Measurements from ENCODE around the gene PRPF6. TPM values are rescaled to one million over a fixed set of nuclear protein-coding genes. Genes with fewer than 3 reads are reported as not detected.

PRPF6 gene
- total and polyA plus RNA-seq, 2 of the 13 experiments (the other 11 are each of a cell fraction or from before 2014, with no cell fraction given) = 63.7 to 101 TPM

GRCh38 chr20:64063389-64064144 is 82.6 kb downstream of the PRPF6 start (continued):
- TF ChIP-seq HMGXB3 (CRISPR knock-in tag; IDR thresholded peaks at IDR 0.05; ENCODE audit: borderline replicate concordance) (0 out of 2 replicates have a peak, but pooled peaks have one; percentile 8), DMTF1 (CRISPR knock-in tag; IDR thresholded peaks at IDR 0.05) (no peak), FOSL2 (CRISPR knock-in tag; IDR thresholded peaks at IDR 0.05) (no peak), ARID2 (CRISPR knock-in tag; IDR thresholded peaks at IDR 0.05; ENCODE audit: borderline replicate concordance) (peak; percentile 86; the same call in 1 of the 2 replicates), HHEX (CRISPR knock-in tag; IDR thresholded peaks at IDR 0.05) (no peak), IRF9 (CRISPR knock-in tag; IDR thresholded peaks at IDR 0.05; ENCODE audit: borderline replicate concordance) (peak; percentile 62; the same call in 1 of the 2 replicates), ZBTB39 (CRISPR knock-in tag; IDR thresholded peaks at IDR 0.05) (peak; percentile 82; the same call in 1 of the 2 replicates), ZNF543 (CRISPR knock-in tag; IDR thresholded peaks at IDR 0.05) (no peak), IRX3 (CRISPR knock-in tag; IDR thresholded peaks at IDR 0.05; ENCODE audit: borderline replicate concordance, low read depth) (peak; percentile 16), POLR2AphosphoS2 (IDR thresholded peaks at IDR 0.05; ENCODE audit: low read depth, low read length) (no peak), KDM1A (CRISPR knock-in tag; IDR thresholded peaks at IDR 0.05) (no peak), ZNF552 (CRISPR knock-in tag; IDR thresholded peaks at IDR 0.05; ENCODE audit: borderline replicate concordance) (peak; percentile 89; the same call in 1 of the 2 replicates), ZNF484 (CRISPR knock-in tag; IDR thresholded peaks at IDR 0.05; ENCODE audit: borderline replicate concordance, low read depth) (no peak), ZNF720 (CRISPR knock-in tag; IDR thresholded peaks at IDR 0.05) (0 out of 2 replicates have a peak, but pooled peaks have one; percentile 46), CEBPB (IDR thresholded peaks at IDR 0.05; ENCODE audit: borderline replicate concordance, low read depth, low read length) (no peak), ZNF572 (CRISPR knock-in tag; IDR thresholded peaks at IDR 0.05) (no peak), ZNF556 (CRISPR knock-in tag; IDR thresholded peaks at IDR 0.05; ENCODE audit: borderline replicate concordance) (no peak), NFATC3 (CRISPR knock-in tag; IDR thresholded peaks at IDR 0.05) (no peak; the same call in 1 of the 2 replicates), ARHGAP35 (CRISPR knock-in tag; IDR thresholded peaks at IDR 0.05; ENCODE audit: borderline replicate concordance) (0 out of 2 replicates have a peak, but pooled peaks have one; percentile 72)

Measured in HepG2 (cell line).